HG02623 (cell line): ENCODE measurements around the gene URM1.

Source experiments
- ATAC-seq: cut with Tn5 transposase; IDR thresholded peaks from one replicate; pipeline ENCODE4 v1.9.1; 2021; ENCODE audit warnings: moderate library complexity; ENCODE audit not compliant: unreplicated experiment

URM1 gene

GRCh38 chr9:128424268-128424780, 53.1 kb downstream of the URM1 start:
- ATAC-seq = no peak

- no peak for ATAC-seq
Measured at GRCh38 chr9:128428644-128429512, 57.7 kb downstream of the URM1 start.

- no peak for ATAC-seq
Measured at GRCh38 chr9:128429513-128430086, 58.4 kb downstream of the URM1 start.

- no peak for ATAC-seq
Measured at GRCh38 chr9:128431207-128431606, 60.0 kb downstream of the URM1 start.

GRCh38 chr9:128434340-128434739, 63.2 kb downstream of the URM1 start:
- ATAC-seq = no peak

GRCh38 chr9:128435611-128436010, 64.4 kb downstream of the URM1 start:
- no peak for ATAC-seq

GRCh38 chr9:128438343-128439109, 67.4 kb downstream of the URM1 start:
- ATAC-seq = peak; percentile 70

- ATAC-seq = no peak
Measured at GRCh38 chr9:128439273-128439672, 68.1 kb downstream of the URM1 start.
